ENCODE results near the gene CERS6. TPM values are rescaled to one million over a fixed set of nuclear protein-coding genes. Genes with fewer than 3 reads are reported as not detected.

The CERS6 gene
- total RNA-seq, 3 donors from 2014 or later, result 36.4 to 46.4 (median 44.8) TPM

GRCh38 chr2:168583710-168584521, 127.8 kb downstream of the CERS6 start:
- Histone ChIP-seq H3K4me3 (no peak overlapping the region), H3K4me1 (peaks cover 0 to 5% of the 10 kb centered on the region in 2 donors), H3K36me3 (no peaks in the 10 kb centered on the region), H3K9me3 (no peaks in the 10 kb centered on the region), H3K27ac (peak overlapping the region; percentile 6 to 20), H3K27me3 (no peaks in the 10 kb centered on the region)
- peak in 1 of 2 donors; percentile 76 for DNase-seq (ENCODE audit: low spot score in 2 of 2)
- TF ChIP-seq POLR2A (IDR thresholded peaks at IDR 0.05) (no peak), POLR2AphosphoS5 (IDR thresholded peaks at IDR 0.05) (no peak)
- TF ChIP-seq, protein P1, sequence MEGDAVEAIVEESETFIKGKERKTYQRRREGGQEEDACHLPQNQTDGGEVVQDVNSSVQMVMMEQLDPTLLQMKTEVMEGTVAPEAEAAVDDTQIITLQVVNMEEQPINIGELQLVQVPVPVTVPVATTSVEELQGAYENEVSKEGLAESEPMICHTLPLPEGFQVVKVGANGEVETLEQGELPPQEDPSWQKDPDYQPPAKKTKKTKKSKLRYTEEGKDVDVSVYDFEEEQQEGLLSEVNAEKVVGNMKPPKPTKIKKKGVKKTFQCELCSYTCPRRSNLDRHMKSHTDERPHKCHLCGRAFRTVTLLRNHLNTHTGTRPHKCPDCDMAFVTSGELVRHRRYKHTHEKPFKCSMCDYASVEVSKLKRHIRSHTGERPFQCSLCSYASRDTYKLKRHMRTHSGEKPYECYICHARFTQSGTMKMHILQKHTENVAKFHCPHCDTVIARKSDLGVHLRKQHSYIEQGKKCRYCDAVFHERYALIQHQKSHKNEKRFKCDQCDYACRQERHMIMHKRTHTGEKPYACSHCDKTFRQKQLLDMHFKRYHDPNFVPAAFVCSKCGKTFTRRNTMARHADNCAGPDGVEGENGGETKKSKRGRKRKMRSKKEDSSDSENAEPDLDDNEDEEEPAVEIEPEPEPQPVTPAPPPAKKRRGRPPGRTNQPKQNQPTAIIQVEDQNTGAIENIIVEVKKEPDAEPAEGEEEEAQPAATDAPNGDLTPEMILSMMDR (IDR thresholded peaks at IDR 0.05), result no peak
- intact Hi-C loops (cut with DNase I; ENCODE audit: low total_unique reads), result no loop called here

GRCh38 chr2:168584911-168585310, 128.8 kb downstream of the CERS6 start:
- no peak for DNase-seq (ENCODE audit: low spot score in 2 of 2)
- Histone ChIP-seq H3K36me3 (no peaks in the 10 kb centered on the region), H3K27ac (no peak overlapping the region), H3K9me3 (no peaks in the 10 kb centered on the region), H3K27me3 (no peaks in the 10 kb centered on the region), H3K4me3 (no peak overlapping the region), H3K4me1 (peaks cover 0 to 5% of the 10 kb centered on the region in 2 donors)
- TF ChIP-seq, protein P1 (IDR thresholded peaks at IDR 0.05), result no peak
- intact Hi-C loops (cut with DNase I; ENCODE audit: low total_unique reads), result no loop called here

- Histone ChIP-seq H3K9me3 (no peaks in the 10 kb centered on the region), H3K36me3 (no peaks in the 10 kb centered on the region), H3K4me1 (peaks cover 0 to 5% of the 10 kb centered on the region in 2 donors), H3K27me3 (no peaks in the 10 kb centered on the region), H3K27ac (no peak overlapping the region), H3K4me3 (no peak overlapping the region)
- DNase-seq (ENCODE audit: low spot score in 2 of 2), result no peak
- intact Hi-C loops (cut with DNase I; ENCODE audit: low total_unique reads), result no loop called here
- TF ChIP-seq POLR2AphosphoS5 (IDR thresholded peaks at IDR 0.05) (no peak), POLR2A (IDR thresholded peaks at IDR 0.05) (no peak)
- TF ChIP-seq, protein P1 (IDR thresholded peaks at IDR 0.05), result no peak
Measured at GRCh38 chr2:168585700-168586099, 129.6 kb downstream of the CERS6 start.

DNA sequence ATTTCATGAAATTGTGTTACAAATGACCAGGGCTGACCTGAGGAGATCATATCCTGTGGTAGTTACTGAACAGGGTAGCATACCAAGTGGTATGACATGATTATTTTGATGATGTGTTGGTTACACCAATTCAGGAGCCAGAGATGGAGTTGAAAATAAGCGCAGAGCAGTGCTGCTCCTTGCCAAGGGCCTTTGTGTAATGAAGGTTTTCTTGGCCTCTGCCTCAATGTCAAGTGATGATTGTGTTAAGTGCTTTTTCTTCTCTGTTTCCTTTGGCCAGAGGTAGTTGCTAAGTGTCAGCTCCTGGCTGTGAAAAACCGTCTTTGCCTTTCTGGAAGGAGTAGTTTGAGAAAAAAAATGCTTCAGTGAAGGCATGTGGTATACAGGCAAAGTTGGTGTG, 131.2 kb downstream of the CERS6 start:
- no peaks in the 10 kb centered on the region for H3K36me3 ChIP-seq
- no peak overlapping the region for H3K27ac ChIP-seq
- H3K4me3 ChIP-seq, result no peak overlapping the region
- no peaks in the 10 kb centered on the region for H3K27me3 ChIP-seq
- no peak for DNase-seq (ENCODE audit: low spot score in 2 of 2)
- intact Hi-C loops (cut with DNase I; ENCODE audit: low total_unique reads), result no loop called here
- TF ChIP-seq POLR2AphosphoS5 (IDR thresholded peaks at IDR 0.05), result no peak
- TF ChIP-seq POLR2A (IDR thresholded peaks at IDR 0.05), result no peak
- TF ChIP-seq, protein P1 (IDR thresholded peaks at IDR 0.05), result no peak
- peaks cover 0 to 5% of the 10 kb centered on the region in 2 donors for H3K4me1 ChIP-seq
- no peaks in the 10 kb centered on the region for H3K9me3 ChIP-seq

All from breast epithelium (tissue), 4 donors.